HEK293 (cell line): ENCODE data around the gene BCL6.

Source experiments
- CTCF ChIA-PET: fragments of 350-600 bp; formaldehyde crosslinking; extraction: SDS; loops from one replicate; lab custom pipeline; 2021; ENCODE audit warnings: antibody characterized with exemption; lab: Yijun Ruan, JAX
- POLR2A ChIA-PET: fragments of 300-600 bp; formaldehyde crosslinking; extraction: SDS; loops from one replicate; lab custom pipeline; 2020; ENCODE audit warnings: antibody characterized with exemption, inconsistent platforms; lab: Yijun Ruan, JAX
- H3K27ac ChIP-seq: fragments of 200-500 bp; sonication (Bioruptor generic); 2 replicates; pipeline ENCODE4 v1.5.1; 2014; ENCODE audit warnings: low read depth, low read length, control low read depth, inconsistent platforms; ENCODE audit errors: extremely low read depth
- H3K36me3 ChIP-seq, 2 experiments: fragments of 200-500 bp in 1 of 2; sonication (Bioruptor generic) in 1 of 2; 1 replicate in 1 of 2; 2 replicates in 1 of 2; pipeline ENCODE4 v1.5.1; 2014 to 2017; ENCODE audit warnings: inconsistent platforms in 2 of 2, low read length in 2 of 2; ENCODE audit not compliant: control insufficient read depth in 2 of 2, insufficient read depth in 1 of 2
- H3K4me1 ChIP-seq: fragments of 200-500 bp; sonication (Bioruptor generic); 2 replicates; pipeline ENCODE4 v1.5.1; 2014; ENCODE audit warnings: mild to moderate bottlenecking, low read length, inconsistent platforms; ENCODE audit not compliant: control insufficient read depth, insufficient read depth
- H3K4me3 ChIP-seq: 2 replicates; pipeline ENCODE4 v1.5.1; 2011; ENCODE audit warnings: low read depth, mild to moderate bottlenecking, control low read depth, low read length, moderate library complexity
- H3K9me3 ChIP-seq: fragments of 200-500 bp; sonication (Bioruptor generic); 2 replicates; pipeline ENCODE4 v1.5.1; 2014; ENCODE audit warnings: low read depth, low read length, inconsistent platforms; ENCODE audit not compliant: control insufficient read depth, insufficient read depth
- KLF16 ChIP-seq: fragments of 450-650 bp; formaldehyde crosslinking; IDR thresholded peaks from 2 replicates; pipeline ENCODE4 v1.5.1; 2017; ENCODE audit warnings: missing biosample characterization, missing genetic modification characterization
- PRDM1 ChIP-seq: fragments of 450-650 bp; formaldehyde crosslinking; IDR thresholded peaks from 2 replicates; pipeline ENCODE4; 2016; ENCODE audit warnings: missing biosample characterization, missing genetic modification characterization
- PRDM10 ChIP-seq: fragments of 450-650 bp; formaldehyde crosslinking; IDR thresholded peaks from 2 replicates; pipeline ENCODE4 v1.5.1; 2016; ENCODE audit warnings: missing biosample characterization, missing genetic modification characterization
- SALL2 ChIP-seq: fragments of 450-650 bp; formaldehyde crosslinking; IDR thresholded peaks from 2 replicates; pipeline ENCODE4 v1.5.0; 2017; ENCODE audit warnings: missing biosample characterization, mild to moderate bottlenecking, missing genetic modification characterization, borderline replicate concordance
- ZBTB20 ChIP-seq: fragments of 450-650 bp; formaldehyde crosslinking; IDR thresholded peaks from 2 replicates; pipeline ENCODE4 v1.5.1; 2016; ENCODE audit warnings: missing biosample characterization, missing genetic modification characterization
- ZBTB21 ChIP-seq: fragments of 450-650 bp; formaldehyde crosslinking; IDR thresholded peaks from 2 replicates; pipeline ENCODE4 v1.5.1; 2017; ENCODE audit warnings: missing biosample characterization, missing genetic modification characterization
- ZBTB8A ChIP-seq: fragments of 450-650 bp; formaldehyde crosslinking; IDR thresholded peaks from 2 replicates; pipeline ENCODE4 v1.5.1; 2016; ENCODE audit warnings: missing biosample characterization, missing genetic modification characterization
- ZFHX2 ChIP-seq: fragments of 450-650 bp; formaldehyde crosslinking; conservative IDR thresholded peaks from 2 replicates; pipeline ENCODE4 v1.5.1; 2016; ENCODE audit warnings: missing biosample characterization, missing genetic modification characterization
- ZNF133 ChIP-seq: fragments of 450-650 bp; formaldehyde crosslinking; IDR thresholded peaks from 2 replicates; pipeline ENCODE4 v1.5.1; 2016; ENCODE audit warnings: missing biosample characterization, missing genetic modification characterization
- ZNF302 ChIP-seq: fragments of 450-650 bp; formaldehyde crosslinking; IDR thresholded peaks from 2 replicates; pipeline ENCODE4 v1.5.1; 2016; ENCODE audit warnings: missing biosample characterization, missing genetic modification characterization, low read depth
- ZNF341 ChIP-seq: fragments of 450-650 bp; formaldehyde crosslinking; IDR thresholded peaks from 2 replicates; pipeline ENCODE4; 2016; ENCODE audit warnings: low read depth, missing biosample characterization, missing genetic modification characterization
- ZNF791 ChIP-seq: fragments of 450-650 bp; formaldehyde crosslinking; IDR thresholded peaks from 2 replicates; pipeline ENCODE4 v1.5.1; 2016; ENCODE audit warnings: missing biosample characterization, missing genetic modification characterization
- TF ChIP-seq, protein P1 (sequence below): fragments of 450-650 bp; formaldehyde crosslinking; IDR thresholded peaks from 2 replicates; pipeline ENCODE4 v1.5.1; 2017; ENCODE audit warnings: missing biosample characterization, missing genetic modification characterization

BCL6 gene

GRCh38 chr3:187743195-187744141 lies 1.8 kb downstream of the BCL6 start (continued):
- TF ChIP-seq, protein P1, sequence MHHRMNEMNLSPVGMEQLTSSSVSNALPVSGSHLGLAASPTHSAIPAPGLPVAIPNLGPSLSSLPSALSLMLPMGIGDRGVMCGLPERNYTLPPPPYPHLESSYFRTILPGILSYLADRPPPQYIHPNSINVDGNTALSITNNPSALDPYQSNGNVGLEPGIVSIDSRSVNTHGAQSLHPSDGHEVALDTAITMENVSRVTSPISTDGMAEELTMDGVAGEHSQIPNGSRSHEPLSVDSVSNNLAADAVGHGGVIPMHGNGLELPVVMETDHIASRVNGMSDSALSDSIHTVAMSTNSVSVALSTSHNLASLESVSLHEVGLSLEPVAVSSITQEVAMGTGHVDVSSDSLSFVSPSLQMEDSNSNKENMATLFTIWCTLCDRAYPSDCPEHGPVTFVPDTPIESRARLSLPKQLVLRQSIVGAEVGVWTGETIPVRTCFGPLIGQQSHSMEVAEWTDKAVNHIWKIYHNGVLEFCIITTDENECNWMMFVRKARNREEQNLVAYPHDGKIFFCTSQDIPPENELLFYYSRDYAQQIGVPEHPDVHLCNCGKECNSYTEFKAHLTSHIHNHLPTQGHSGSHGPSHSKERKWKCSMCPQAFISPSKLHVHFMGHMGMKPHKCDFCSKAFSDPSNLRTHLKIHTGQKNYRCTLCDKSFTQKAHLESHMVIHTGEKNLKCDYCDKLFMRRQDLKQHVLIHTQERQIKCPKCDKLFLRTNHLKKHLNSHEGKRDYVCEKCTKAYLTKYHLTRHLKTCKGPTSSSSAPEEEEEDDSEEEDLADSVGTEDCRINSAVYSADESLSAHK: no peak
- no peak for TF ChIP-seq ZBTB21 (tag by site-specific recombination)
- peak; percentile 47; the same call in 1 of the 2 replicates for TF ChIP-seq ZFHX2 (tag by site-specific recombination)
- TF ChIP-seq ZNF133: no peak
- no peak for TF ChIP-seq ZNF302 (tag by site-specific recombination)
- TF ChIP-seq ZBTB20 (tag by site-specific recombination): no peak
- peak; percentile 31 for TF ChIP-seq ZBTB8A
- TF ChIP-seq PRDM10 (tag by site-specific recombination): peak; percentile 59
- TF ChIP-seq ZNF791: no peak

- no peaks in the 10 kb centered on the region for H3K9me3 ChIP-seq
- H3K36me3 ChIP-seq: no peaks in the 10 kb centered on the region
- no peak overlapping the region for H3K27ac ChIP-seq
- H3K4me1 ChIP-seq: no peaks in the 10 kb centered on the region
- ChIA-PET CTCF (interaction anchor here (0.5 to 1.9 kb wide), 12 partner anchors 410 to 1490 kb away, joined by 3 to 22 read pairs (median 4); no protein-coding TSS in a partner anchor), POLR2A (no interaction called here)
- TF ChIP-seq KLF16 (tag by site-specific recombination) (no peak), SALL2 (tag by site-specific recombination) (no peak), PRDM1 (tag by site-specific recombination) (peak; percentile 67), ZNF341 (0 out of 2 replicates have a peak, but pooled peaks have one; percentile 15)
- H3K4me3 ChIP-seq: no peak overlapping the region; the same call in 1 of the 2 replicates
Measured at GRCh38 chr3:187742351-187743171, 2.7 kb downstream of the BCL6 start.
